GM23338 (cell line): Measurements from ENCODE around the gene NRROS.

Source experiments
- CREB1 ChIP-seq: fragments of 250-450 bp; sonication (Bioruptor Pico); IDR thresholded peaks from 2 replicates; pipeline ENCODE4 v1.5.0; 2020; ENCODE audit warnings: low read depth, mild to moderate bottlenecking, moderate library complexity
- CTCF ChIP-seq, 2 experiments: fragments of 200-600 bp in 1 of 2; sonication (generic) in 1 of 2; conservative IDR thresholded peaks; 2 replicates each; pipeline versions ENCODE4 v1.5.1 to v1.6.1; 2016 to 2017; ENCODE audit warnings: antibody characterized with exemption in 2 of 2, low read depth in 2 of 2, mild to moderate bottlenecking in 2 of 2, moderate library complexity in 1 of 2
- ETS1 ChIP-seq: IDR thresholded peaks from 2 replicates; pipeline ENCODE4 v1.6.1; 2016; ENCODE audit warnings: antibody characterized with exemption
- EZH2 ChIP-seq: fragments of 200-600 bp; sonication (generic); IDR thresholded peaks from one replicate; pipeline ENCODE4 v1.8.0; 2017; ENCODE audit warnings: antibody characterized with exemption, mild to moderate bottlenecking, low read depth; ENCODE audit not compliant: unreplicated experiment
- JUNB ChIP-seq: IDR thresholded peaks from one replicate; pipeline ENCODE4 v1.6.1; 2016; ENCODE audit warnings: antibody characterized with exemption; ENCODE audit not compliant: unreplicated experiment
- NANOG ChIP-seq: IDR thresholded peaks from 2 replicates; pipeline ENCODE4 v1.6.1; 2016; ENCODE audit warnings: antibody characterized with exemption, borderline replicate concordance
- POLR2AphosphoS5 ChIP-seq: IDR thresholded peaks from 2 replicates; pipeline ENCODE4 v1.6.1; 2016; ENCODE audit warnings: antibody characterized with exemption, low read depth
- REST ChIP-seq: IDR thresholded peaks from one replicate; pipeline ENCODE4 v1.6.1; 2018; ENCODE audit warnings: antibody characterized with exemption; ENCODE audit not compliant: unreplicated experiment
- ZNF331 ChIP-seq: fragments of 250-450 bp; sonication (Bioruptor Pico); IDR thresholded peaks from 2 replicates; pipeline ENCODE4 v1.5.0; 2020; ENCODE audit warnings: low read depth, mild to moderate bottlenecking, moderate library complexity
- ZNF462 ChIP-seq: fragments of 250-450 bp; sonication (Bioruptor Pico); IDR thresholded peaks from 2 replicates; pipeline ENCODE4 v1.5.0; 2020; ENCODE audit warnings: mild to moderate bottlenecking, moderate library complexity

GRCh38 chr3:196625331-196625730 lies 14.2 kb upstream of the NRROS start:
- TF ChIP-seq CTCF (conservative IDR thresholded peaks at IDR 0.05; ENCODE audit: low read depth in 2 of 2) (no peak), REST (no peak), EZH2 (no peak), ETS1 (no peak), NANOG (no peak), POLR2AphosphoS5 (no peak), JUNB (no peak), ZNF331 (CRISPR knock-in tag) (no peak), CREB1 (CRISPR knock-in tag) (no peak), ZNF462 (no peak)
